Left ventricle myocardium inferior (tissue), 1 donor: Measurements from ENCODE around the gene CDH12. TPM values are rescaled to one million over a fixed set of nuclear protein-coding genes. Genes with fewer than 3 reads are reported as not detected.

Experiments used
- DNase-seq: peaks from one replicate; pipeline ENCODE4 v3.0.0-alpha.2; 2020
- H3K27ac ChIP-seq: fragments of 200-600 bp; replicated peaks from 2 replicates; pipeline ENCODE4 v1.8.0; 2021
- H3K27me3 ChIP-seq: fragments of 200-600 bp; 2 replicates; pipeline ENCODE4 v1.8.0; 2021; ENCODE audit warnings: low read depth
- H3K36me3 ChIP-seq: fragments of 200-600 bp; 2 replicates; pipeline ENCODE4 v1.8.0; 2021
- H3K4me1 ChIP-seq: fragments of 200-600 bp; 2 replicates; pipeline ENCODE4 v1.8.0; 2021
- H3K4me3 ChIP-seq: fragments of 200-600 bp; 2 replicates; pipeline ENCODE4 v1.8.0; 2021; ENCODE audit warnings: mild to moderate bottlenecking, moderate library complexity
- H3K9me3 ChIP-seq: fragments of 200-600 bp; replicated peaks from 2 replicates; pipeline ENCODE4 v1.8.0; 2021
- intact Hi-C: fragments of 100-400 bp; cut with micrococcal nuclease; formaldehyde crosslinking; loops from one replicate; pipeline ENCODE4 v1.11.0; 2022
- total RNA-seq: library from RNA; stranded (reverse); fragmentation: NEBNext Ultra II Directional; extraction: Animal tissue kit (Norgen Biotek cat#: 25700); gene quantifications from one replicate; pipeline ENCODE4 v1.2.1, GENCODE V29; 2021
- TF ChIP-seq, protein P1 (sequence below): fragments of 200-600 bp; IDR thresholded peaks from 2 replicates; pipeline ENCODE4 v1.8.0; 2021; ENCODE audit warnings: antibody characterized with exemption, mild to moderate bottlenecking, borderline replicate concordance
- donor health status: DM: no; HTN: yes; CAD: no; lungs with severe emphysema.

The CDH12 gene
- total RNA-seq, 1 donor from 2014 or later: not detected

DNA sequence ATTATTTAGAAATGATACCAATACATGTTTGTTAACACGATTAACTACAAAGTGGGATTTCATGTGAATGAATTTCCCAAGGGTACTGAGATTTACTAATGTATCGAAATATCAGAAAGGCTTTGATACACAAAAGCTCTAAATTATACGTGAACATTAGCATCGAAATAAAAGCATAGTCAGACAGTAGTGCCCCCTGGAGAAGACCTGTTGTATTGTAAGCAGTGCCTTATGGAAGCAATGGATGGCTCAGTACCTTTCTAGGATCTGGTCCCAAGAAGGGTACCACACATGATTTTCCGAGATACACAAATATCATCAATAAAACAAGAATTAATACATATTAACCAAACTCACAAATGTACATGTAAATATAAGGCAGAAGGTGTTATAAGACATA, 153.8 kb downstream of the CDH12 start:
- TF ChIP-seq, protein P1, sequence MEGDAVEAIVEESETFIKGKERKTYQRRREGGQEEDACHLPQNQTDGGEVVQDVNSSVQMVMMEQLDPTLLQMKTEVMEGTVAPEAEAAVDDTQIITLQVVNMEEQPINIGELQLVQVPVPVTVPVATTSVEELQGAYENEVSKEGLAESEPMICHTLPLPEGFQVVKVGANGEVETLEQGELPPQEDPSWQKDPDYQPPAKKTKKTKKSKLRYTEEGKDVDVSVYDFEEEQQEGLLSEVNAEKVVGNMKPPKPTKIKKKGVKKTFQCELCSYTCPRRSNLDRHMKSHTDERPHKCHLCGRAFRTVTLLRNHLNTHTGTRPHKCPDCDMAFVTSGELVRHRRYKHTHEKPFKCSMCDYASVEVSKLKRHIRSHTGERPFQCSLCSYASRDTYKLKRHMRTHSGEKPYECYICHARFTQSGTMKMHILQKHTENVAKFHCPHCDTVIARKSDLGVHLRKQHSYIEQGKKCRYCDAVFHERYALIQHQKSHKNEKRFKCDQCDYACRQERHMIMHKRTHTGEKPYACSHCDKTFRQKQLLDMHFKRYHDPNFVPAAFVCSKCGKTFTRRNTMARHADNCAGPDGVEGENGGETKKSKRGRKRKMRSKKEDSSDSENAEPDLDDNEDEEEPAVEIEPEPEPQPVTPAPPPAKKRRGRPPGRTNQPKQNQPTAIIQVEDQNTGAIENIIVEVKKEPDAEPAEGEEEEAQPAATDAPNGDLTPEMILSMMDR: no peak
- intact Hi-C loops: no loop called here
- no peaks in the 10 kb centered on the region for H3K36me3 ChIP-seq
- no peaks in the 10 kb centered on the region for H3K27me3 ChIP-seq
- no peaks in the 10 kb centered on the region for H3K4me1 ChIP-seq
- H3K4me3 ChIP-seq: no peak overlapping the region
- peaks cover 3% of the 10 kb centered on the region for H3K9me3 ChIP-seq
- H3K27ac ChIP-seq: no peak overlapping the region
- no peak for DNase-seq

DNA sequence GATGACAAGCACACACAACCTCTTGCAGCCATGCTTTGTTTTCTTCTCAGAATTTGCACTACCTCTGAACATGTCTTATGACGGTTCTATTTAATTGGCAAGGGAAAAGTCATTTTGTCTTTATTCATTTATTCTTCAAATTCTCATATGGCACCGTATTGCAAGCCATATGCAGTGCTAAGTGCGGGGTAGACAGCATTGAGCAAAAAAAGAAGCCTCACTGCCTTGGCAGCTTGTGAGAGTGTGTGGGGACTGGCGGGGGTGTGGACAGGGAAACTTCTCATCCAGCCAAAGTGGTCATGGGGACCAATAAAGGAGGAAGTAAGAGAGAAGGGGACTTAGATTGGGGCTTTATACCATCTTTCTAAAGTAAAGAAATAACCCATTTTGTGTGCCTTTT, 160.0 kb downstream of the CDH12 start:
- H3K27ac ChIP-seq: no peak overlapping the region
- no peaks in the 10 kb centered on the region for H3K4me1 ChIP-seq
- no peaks in the 10 kb centered on the region for H3K36me3 ChIP-seq
- no peak overlapping the region for H3K4me3 ChIP-seq
- peaks cover under 1% of the 10 kb centered on the region for H3K9me3 ChIP-seq
- TF ChIP-seq, protein P1: no peak
- no peak for DNase-seq
- no peaks in the 10 kb centered on the region for H3K27me3 ChIP-seq
- intact Hi-C loops: no loop called here

GRCh38 chr5:22683050-22683449, 170.1 kb downstream of the CDH12 start:
- Histone ChIP-seq H3K36me3 (no peaks in the 10 kb centered on the region), H3K4me3 (no peak overlapping the region), H3K27me3 (no peaks in the 10 kb centered on the region), H3K4me1 (no peaks in the 10 kb centered on the region), H3K27ac (no peak overlapping the region), H3K9me3 (no peaks in the 10 kb centered on the region)
- TF ChIP-seq, protein P1: no peak
- no peak for DNase-seq
- intact Hi-C loops: no loop called here

DNA sequence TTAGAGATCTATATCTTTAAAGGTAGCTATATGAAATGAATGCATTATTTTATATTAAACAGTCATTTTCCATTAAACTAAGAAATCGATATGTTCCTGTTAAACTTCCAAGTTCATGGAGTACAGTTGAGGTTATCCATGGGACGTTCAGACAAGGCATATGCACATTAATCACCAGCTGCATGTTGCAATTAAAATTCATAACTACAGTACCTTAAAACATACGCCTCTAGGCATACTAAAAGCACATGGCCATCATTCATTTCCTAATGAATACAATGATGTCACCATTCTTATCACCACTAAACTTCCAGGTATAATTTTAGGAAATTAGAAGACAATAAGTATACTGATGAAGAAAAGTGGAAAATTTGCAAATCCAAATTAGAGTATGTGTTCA, 174.3 kb downstream of the CDH12 start:
- DNase-seq: no peak
- Histone ChIP-seq H3K9me3 (no peaks in the 10 kb centered on the region), H3K36me3 (no peaks in the 10 kb centered on the region), H3K4me3 (no peak overlapping the region), H3K27ac (no peak overlapping the region), H3K4me1 (no peaks in the 10 kb centered on the region), H3K27me3 (no peaks in the 10 kb centered on the region)
- intact Hi-C loops: no loop called here
- TF ChIP-seq, protein P1: no peak

DNA sequence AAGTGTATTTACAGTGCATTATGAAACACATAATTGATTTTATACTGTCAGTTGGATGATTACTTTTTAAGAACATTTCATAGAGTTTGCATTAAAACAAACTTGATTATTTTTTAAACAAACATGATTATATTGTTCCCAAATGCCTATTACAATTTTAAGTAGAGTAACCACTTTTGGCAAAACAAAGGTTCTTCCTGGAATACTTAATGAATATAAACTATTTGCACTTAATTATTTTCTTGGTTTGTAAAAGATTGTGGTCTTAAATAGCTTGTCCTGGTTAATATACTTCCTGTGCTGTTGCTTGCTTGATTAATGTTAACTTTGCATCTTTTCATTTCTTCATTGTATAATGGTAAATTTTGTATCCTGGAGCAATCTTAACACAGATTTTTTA, 180.0 kb downstream of the CDH12 start:
- no peaks in the 10 kb centered on the region for H3K36me3 ChIP-seq
- no peak for DNase-seq
- intact Hi-C loops: no loop called here
- H3K27ac ChIP-seq: no peak overlapping the region
- no peaks in the 10 kb centered on the region for H3K9me3 ChIP-seq
- no peak overlapping the region for H3K4me3 ChIP-seq
- no peaks in the 10 kb centered on the region for H3K27me3 ChIP-seq
- TF ChIP-seq, protein P1: no peak
- no peaks in the 10 kb centered on the region for H3K4me1 ChIP-seq

DNA sequence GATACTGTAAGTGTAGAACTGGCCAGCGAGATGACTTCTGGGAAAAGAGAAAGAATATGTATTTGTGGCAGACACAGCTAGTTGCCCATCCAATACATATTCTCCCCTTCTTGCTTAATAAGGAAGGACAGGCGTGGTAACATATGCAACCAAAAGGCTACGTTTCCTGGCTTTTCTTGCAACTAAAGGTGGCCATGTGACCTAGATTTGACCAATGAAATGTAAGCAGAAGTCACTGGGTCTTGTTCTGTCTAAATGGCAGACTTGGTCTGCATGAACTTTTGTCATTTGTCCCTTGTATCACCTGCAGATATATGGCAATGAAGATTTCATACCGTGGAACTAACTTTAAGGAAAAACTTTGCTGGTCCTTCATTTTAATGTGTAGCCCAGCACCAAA, 183.8 kb downstream of the CDH12 start:
- Histone ChIP-seq H3K27ac (no peak overlapping the region), H3K4me1 (no peaks in the 10 kb centered on the region), H3K4me3 (no peak overlapping the region), H3K36me3 (no peaks in the 10 kb centered on the region), H3K27me3 (no peaks in the 10 kb centered on the region), H3K9me3 (no peaks in the 10 kb centered on the region)
- intact Hi-C loops: no loop called here
- TF ChIP-seq, protein P1: no peak
- DNase-seq: no peak
